Measurements from ENCODE around the gene BBX.

- TF ChIP-seq POLR2AphosphoS5 (IDR thresholded peaks at IDR 0.05; ENCODE audit: low read depth, low read length), result no peak
- no peak for TF ChIP-seq SIN3A (IDR thresholded peaks at IDR 0.05; ENCODE audit: borderline replicate concordance, insufficient read depth, low read length)
- TF ChIP-seq REST (IDR thresholded peaks at IDR 0.05; ENCODE audit: insufficient read depth in 1 of 2, low read depth in 2 of 2, low read length in 2 of 2), result no peak
- no peak for TF ChIP-seq TAF1 (IDR thresholded peaks at IDR 0.05; ENCODE audit: borderline replicate concordance, insufficient read depth, low read length)
Measured at GRCh38 chr3:107598926-107599771, 76.4 kb downstream of the BBX start.

Measured in PFSK-1 (cell line).